ENCODE results near the gene RASAL3.

Gene RASAL3

DNA sequence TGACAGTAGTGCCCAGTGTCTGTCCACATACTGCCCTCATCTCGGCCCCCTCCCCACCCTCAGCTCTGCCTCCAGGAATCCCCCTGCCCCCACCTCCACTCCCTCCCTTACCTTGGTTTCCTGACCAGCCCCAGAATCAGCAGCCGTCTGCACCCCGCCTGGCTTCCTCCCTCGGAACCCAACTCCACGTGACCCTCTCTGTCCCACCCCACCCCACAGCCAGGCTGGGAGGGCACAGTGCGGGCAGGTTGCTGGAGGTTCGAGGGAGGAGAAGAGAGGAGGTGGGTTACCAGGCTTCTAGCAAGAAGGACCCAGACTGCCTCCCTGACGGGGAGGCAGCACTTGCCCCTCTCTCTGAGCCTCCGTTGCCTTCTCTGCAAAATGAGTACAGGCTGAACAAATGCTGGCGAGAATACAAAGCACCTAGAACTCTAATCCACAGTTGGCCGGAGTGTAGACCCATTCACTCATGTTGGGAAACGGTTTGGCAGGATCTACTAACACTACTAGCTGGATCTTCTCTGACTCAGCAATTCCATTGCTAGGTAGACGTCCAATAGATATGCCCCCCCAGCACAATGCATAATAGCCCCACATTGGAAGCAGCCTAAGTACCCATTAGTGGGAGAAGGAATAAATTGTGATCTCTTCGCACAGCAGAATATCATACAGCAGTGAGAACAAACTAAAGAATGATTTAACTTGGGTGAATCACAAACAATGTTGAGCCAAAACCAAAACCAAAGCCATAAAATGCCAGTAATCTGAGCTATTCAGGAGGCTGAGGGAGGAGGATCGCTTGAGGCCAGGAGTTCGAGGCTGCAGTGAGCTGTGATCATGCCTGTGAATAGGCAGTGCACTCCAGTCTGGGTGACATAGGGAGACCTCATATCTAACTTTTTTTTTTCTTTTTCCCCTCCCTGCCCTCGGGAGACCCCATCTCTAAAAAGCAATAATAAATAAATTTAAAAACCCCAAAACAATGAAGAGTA lies at the start of gene RASAL3:
Gene RASAL3 (minus strand): TSS at position 151 of the 992 bp plus-strand sequence. CDS start 186 bp downstream, outside the sequence.
- peak; percentile 86 for DNase-seq (ENCODE audit: low read depth)
- H3K4me3 ChIP-seq (ENCODE audit: low read depth, low read length) = peak within 1 kb of the TSS; percentile 73
- TF ChIP-seq CTCF (IDR thresholded peaks at IDR 0.05; ENCODE audit: insufficient read depth, low read depth, low read length, missing control alignments) = no peak

DNA sequence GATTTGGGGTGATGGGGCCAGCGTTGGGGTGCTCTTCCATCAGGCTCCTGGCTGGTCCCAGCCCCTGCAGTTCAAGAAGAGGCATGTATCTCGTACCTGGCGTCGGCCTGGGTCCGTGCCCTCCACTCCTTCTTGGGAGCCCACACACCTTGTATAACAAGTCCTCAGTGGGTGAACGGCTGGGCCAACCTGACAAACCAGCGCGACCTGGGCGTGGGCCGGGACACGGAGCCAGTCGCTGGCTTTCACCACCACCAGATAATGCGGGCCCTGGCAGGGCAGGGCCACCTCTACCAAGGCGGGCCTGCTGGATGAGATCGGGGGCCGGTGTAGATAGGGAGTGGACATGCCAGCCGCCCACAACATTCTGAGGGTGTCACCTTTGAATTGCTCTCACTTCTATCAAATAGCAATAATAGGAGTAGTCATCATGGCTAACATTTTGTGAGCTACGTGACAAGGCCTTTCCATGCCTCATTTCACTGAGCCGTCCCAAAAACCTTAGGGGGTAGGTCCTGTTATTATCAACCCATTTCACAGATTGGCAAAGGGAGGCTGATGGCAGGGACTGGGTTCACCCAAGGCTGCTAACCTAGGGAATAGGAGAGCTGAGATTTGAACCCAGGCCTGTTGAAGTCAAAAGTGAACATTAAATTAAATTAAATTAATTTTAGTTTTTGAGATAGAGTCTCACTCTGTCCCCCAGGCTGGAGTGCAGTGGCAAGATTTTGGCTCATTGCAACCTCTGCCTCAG lies 47.5 kb upstream of the RASAL3 start:
- no peak overlapping the region for H3K4me3 ChIP-seq (ENCODE audit: low read depth, low read length)
- TF ChIP-seq CTCF (IDR thresholded peaks at IDR 0.05; ENCODE audit: insufficient read depth, low read depth, low read length, missing control alignments) = no peak
- DNase-seq (ENCODE audit: low read depth) = no peak

GRCh38 chr19:15508035-15508710 lies 43.8 kb upstream of the RASAL3 start, which contains the start of gene CYP4F22:
CYP4F22 (plus strand) TSS chr19:15508525; CDS start chr19:15525337, 16,812 bp downstream.
- no peak within 1 kb of the TSS for H3K4me3 ChIP-seq (ENCODE audit: low read depth, low read length)
- no peak for DNase-seq (ENCODE audit: low read depth)
- no peak for TF ChIP-seq CTCF (IDR thresholded peaks at IDR 0.05; ENCODE audit: insufficient read depth, low read depth, low read length, missing control alignments)

- no peak overlapping the region for H3K4me3 ChIP-seq (ENCODE audit: low read depth, low read length)
- DNase-seq (ENCODE audit: low read depth) = no peak
- TF ChIP-seq CTCF (IDR thresholded peaks at IDR 0.05; ENCODE audit: insufficient read depth, low read depth, low read length, missing control alignments) = no peak
These were observed 43.0 kb upstream of the RASAL3 start for GRCh38 chr19:15507068-15508034.

GRCh38 chr19:15506074-15506571 lies 41.8 kb upstream of the RASAL3 start:
- DNase-seq (ENCODE audit: low read depth) = no peak
- no peak for TF ChIP-seq CTCF (IDR thresholded peaks at IDR 0.05; ENCODE audit: insufficient read depth, low read depth, low read length, missing control alignments)
- no peak overlapping the region for H3K4me3 ChIP-seq (ENCODE audit: low read depth, low read length)
